ENCODE data around the gene POLR3B.

Gene POLR3B

GRCh38 chr12:106386813-106387535 lies 29.4 kb downstream of the POLR3B start:
- Histone ChIP-seq H3K36me3 (peaks cover 11% of the 10 kb centered on the region), H3K27me3 (no peaks in the 10 kb centered on the region), H3K4me3 (ENCODE audit: low read depth, low read length) (no peak overlapping the region), H3K4me1 (no peaks in the 10 kb centered on the region), H3K9me3 (no peaks in the 10 kb centered on the region)
- no peak for TF ChIP-seq CTCF (IDR thresholded peaks at IDR 0.05; ENCODE audit: low read depth, low read length)
- no peak for DNase-seq

GRCh38 chr12:106387848-106388377 lies 30.4 kb downstream of the POLR3B start:
- H3K4me1 ChIP-seq: no peaks in the 10 kb centered on the region
- H3K36me3 ChIP-seq: peaks cover 6% of the 10 kb centered on the region
- no peak overlapping the region for H3K4me3 ChIP-seq (ENCODE audit: low read depth, low read length)
- TF ChIP-seq CTCF (IDR thresholded peaks at IDR 0.05; ENCODE audit: low read depth, low read length): no peak
- no peaks in the 10 kb centered on the region for H3K9me3 ChIP-seq
- no peak for DNase-seq
- no peaks in the 10 kb centered on the region for H3K27me3 ChIP-seq

- Histone ChIP-seq H3K9me3 (no peaks in the 10 kb centered on the region), H3K27me3 (no peaks in the 10 kb centered on the region), H3K4me1 (no peaks in the 10 kb centered on the region), H3K4me3 (ENCODE audit: low read depth, low read length) (no peak overlapping the region), H3K36me3 (peaks cover 10% of the 10 kb centered on the region)
- no peak for TF ChIP-seq CTCF (IDR thresholded peaks at IDR 0.05; ENCODE audit: low read depth, low read length)
- DNase-seq: no peak
Observed at GRCh38 chr12:106389151-106389550, 31.6 kb downstream of the POLR3B start.

GRCh38 chr12:106392759-106393158 lies 35.2 kb downstream of the POLR3B start:
- no peak for DNase-seq
- Histone ChIP-seq H3K4me1 (no peaks in the 10 kb centered on the region), H3K9me3 (no peaks in the 10 kb centered on the region), H3K36me3 (peaks cover 24% of the 10 kb centered on the region), H3K4me3 (ENCODE audit: low read depth, low read length) (no peak overlapping the region), H3K27me3 (no peaks in the 10 kb centered on the region)
- TF ChIP-seq CTCF (IDR thresholded peaks at IDR 0.05; ENCODE audit: low read depth, low read length): no peak

GRCh38 chr12:106409878-106410277 lies 52.3 kb downstream of the POLR3B start:
- H3K4me1 ChIP-seq: no peaks in the 10 kb centered on the region
- DNase-seq: no peak
- no peak overlapping the region for H3K4me3 ChIP-seq (ENCODE audit: low read depth, low read length)
- H3K27me3 ChIP-seq: no peaks in the 10 kb centered on the region
- peaks cover 5% of the 10 kb centered on the region; the same call in 1 of the 2 replicates for H3K36me3 ChIP-seq
- H3K9me3 ChIP-seq: no peaks in the 10 kb centered on the region
- TF ChIP-seq CTCF (IDR thresholded peaks at IDR 0.05; ENCODE audit: low read depth, low read length): no peak

GRCh38 chr12:106412563-106412962 lies 55.0 kb downstream of the POLR3B start:
- Histone ChIP-seq H3K9me3 (no peaks in the 10 kb centered on the region), H3K36me3 (0 out of 2 replicates have a peak, but pooled peaks cover 6% of the 10 kb centered on the region), H3K4me1 (no peaks in the 10 kb centered on the region), H3K4me3 (ENCODE audit: low read depth, low read length) (no peak overlapping the region), H3K27me3 (no peaks in the 10 kb centered on the region)
- no peak for TF ChIP-seq CTCF (IDR thresholded peaks at IDR 0.05; ENCODE audit: low read depth, low read length)
- no peak for DNase-seq

Measured in BE2C (cell line).